HG02610 (cell line): ENCODE data around the gene ACMSD.
A peak's percentile ranks its signal among the peaks of the same experiment; 100 is the strongest.
"Not testable (repeated sequence)": the region's sequence is repeated elsewhere in the genome, so short reads cannot be mapped to it uniquely, and the experiment has no call there.

Experiments
- ATAC-seq: cut with Tn5 transposase; IDR thresholded peaks from one replicate; pipeline ENCODE4 v1.9.1; 2021; ENCODE audit warnings: mild to moderate bottlenecking, moderate library complexity; ENCODE audit not compliant: unreplicated experiment

Gene ACMSD

DNA sequence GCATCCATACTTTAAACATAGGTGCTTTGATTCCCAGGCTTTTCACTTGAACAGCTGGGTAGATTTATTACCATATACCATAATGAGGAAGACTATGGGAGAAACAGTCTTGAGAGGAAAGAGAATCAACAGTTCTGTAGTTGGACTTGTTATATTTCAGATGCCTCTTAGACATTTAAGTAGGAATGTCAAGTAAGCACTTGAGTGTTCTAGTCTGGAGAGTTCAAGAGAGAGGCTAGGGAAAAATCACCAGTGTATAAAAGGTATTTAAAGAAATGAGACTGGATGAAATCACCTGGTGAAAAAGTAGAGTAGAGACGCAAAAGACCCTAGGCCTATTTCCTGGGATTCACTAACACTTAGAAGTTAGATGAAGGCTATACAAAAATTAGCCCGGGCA lies 66.8 kb downstream of the ACMSD start:
- no peak for ATAC-seq

DNA sequence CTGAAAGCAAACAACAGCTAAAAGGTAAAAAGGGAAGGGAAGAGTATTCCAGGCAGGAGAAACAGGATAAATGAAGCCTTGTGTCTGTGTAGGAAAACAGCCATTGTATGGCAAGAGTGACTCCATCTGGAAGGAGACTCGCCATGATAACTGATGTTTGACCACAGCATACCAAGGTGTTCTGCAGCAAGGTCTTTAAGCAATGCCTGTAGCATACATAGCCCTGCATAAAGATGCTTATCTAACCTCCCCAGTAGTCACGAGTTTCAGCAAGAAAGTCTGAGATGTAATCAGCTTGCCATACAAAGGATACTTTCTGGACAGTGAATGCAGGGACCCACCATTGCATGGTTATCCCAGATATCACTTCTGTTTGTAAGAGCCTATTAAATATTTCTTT lies 68.3 kb downstream of the ACMSD start:
- no peak for ATAC-seq

DNA sequence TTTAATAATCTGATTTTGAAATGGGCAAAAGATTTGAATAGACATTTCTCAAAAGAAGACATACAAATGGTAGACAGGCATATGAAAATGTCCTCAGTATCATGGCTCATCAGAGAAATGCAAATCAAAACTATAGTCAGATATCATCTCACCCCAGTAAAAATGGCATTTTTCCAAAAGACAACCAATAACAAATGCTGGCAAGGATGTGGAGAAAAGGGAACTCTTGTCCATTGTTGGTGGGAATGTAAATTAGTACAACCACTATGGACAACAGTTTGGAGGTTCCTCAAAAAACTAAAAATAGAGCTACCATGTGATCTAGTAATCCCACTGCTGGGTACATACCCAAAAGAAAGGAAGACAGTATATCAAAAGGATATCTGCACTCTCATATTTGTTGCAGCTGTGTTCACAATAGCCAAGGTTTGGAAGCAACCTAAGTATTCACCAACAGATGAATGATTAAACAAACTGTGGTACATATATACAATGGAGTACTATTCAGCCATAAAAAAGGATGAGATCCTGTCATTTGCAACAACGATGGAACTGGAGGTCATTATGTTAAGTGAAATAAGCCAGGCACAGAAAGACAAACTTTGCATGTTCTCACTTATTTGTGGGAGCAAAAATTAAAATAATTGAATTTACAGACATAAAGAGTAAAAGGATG lies 69.2 kb downstream of the ACMSD start:
- not testable (repeated sequence) for ATAC-seq

DNA sequence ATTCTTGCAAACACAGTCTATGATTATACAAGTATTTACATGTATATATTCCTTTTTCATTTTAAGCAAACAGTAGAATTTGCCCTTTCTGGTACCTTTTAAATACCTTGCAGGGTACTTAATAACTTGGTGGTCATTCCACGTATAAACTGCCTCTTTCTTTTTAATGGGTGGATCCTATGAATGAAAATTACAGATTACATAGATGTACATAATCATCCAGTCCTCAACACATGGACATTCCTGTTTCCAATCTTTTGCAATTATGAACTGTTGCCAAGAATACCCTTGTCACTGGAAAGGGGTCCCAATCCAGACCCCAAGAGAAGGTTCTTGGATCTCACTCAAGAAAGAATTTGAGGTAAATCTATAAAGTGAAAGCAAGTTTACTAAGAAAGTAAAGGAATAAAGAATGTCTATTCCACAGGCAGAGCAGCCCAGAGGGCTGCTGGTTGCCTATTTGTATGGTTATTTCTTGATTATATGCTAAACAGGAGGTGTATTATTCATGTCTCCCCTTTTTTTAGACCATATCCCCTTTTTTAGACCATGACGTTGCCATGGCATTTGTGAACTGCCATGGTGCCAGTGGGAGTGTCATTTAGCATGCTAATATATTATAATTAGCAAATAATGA lies 72.5 kb downstream of the ACMSD start:
- no peak for ATAC-seq

DNA sequence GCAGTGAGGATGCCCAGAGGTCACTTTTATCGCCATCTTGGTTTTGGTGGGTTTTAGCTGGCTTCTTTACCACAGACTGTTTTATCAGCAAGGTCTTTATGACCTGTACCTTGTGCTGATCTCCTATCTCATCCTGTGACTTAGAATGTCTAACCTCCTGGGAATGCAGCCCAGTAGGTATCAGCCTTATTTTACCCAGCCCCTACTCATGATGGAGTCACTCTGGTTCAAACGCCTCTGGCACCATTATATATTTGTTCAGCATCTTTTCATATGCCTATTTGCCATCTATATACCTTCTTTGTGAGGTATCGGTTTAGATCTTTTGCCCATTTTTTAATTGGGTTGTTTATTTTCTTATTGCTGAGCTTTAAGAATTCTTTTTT lies 73.0 kb downstream of the ACMSD start:
- no peak for ATAC-seq

DNA sequence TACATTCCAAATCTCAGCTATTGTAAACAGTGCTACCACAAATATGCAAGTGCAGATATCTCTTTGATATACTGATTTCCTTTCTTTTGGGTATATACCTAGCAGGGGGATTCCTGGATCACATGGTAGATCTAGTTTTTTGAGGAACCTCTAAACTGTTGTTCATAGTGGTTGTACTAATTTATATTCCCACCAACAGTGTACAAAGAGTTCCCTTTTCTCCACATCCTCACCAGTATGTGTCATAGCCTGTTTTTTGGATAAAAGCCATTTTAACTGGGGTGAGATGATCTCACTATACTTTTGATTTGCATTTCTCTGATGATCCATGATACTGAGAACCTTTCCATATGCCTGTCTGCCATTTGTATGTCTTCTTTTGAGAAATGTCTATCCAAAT lies 73.9 kb downstream of the ACMSD start:
- no peak for ATAC-seq

DNA sequence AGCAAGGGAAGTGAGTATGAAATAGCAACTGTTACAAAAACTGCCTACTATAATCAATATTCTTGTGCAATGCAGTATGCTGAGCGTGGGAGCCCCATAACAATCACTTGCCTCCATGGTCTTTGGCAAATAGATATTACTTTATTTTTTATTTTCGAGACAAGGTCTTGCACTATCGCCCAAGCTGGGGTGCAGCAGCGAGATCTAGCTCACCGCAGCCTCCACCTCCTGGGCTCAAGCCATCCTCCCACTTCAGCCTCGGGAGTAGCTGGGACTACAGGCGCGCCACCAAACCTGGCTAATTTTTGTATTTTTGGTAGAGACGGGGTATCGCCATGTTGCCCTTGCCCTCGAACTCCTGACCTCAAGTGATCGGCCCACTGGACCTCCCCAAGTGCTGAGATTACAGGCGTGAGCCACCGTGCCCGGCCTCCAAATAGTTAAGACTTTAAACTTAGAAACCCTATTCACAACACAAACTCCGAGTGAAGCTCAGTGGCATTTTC lies 79.0 kb downstream of the ACMSD start:
- no peak for ATAC-seq

DNA sequence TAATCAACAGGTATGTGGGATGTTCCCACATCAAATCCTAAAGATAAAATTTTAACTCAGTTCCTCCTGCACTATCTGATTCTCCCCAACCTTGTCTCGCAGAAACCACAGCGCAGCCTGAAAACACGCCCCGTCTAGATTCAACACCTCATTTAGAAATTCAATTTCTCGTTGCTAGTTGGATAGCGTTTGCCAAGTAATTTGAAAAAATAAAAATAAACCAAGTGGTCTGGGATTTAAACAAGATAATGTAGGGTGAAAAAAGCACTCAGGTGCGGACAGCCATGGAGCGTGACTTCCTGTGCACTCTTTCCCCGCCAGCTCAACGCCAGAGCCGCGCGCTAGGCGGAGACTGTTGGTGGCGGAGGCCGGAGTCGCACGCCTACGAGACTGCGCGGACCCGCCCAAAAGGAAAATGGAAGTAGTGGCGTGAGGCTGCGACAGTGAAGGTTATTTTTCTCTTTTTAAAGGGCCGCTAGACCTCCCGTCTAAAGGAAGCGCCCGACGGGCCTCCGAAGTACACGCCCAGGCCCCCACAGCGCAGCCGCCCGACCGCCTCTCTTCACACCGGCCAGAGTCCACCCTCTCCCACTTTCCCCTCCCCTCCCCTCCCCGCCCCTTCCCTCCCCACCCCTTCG lies 79.6 kb downstream of the ACMSD start:
- ATAC-seq, result peak; percentile 82

DNA sequence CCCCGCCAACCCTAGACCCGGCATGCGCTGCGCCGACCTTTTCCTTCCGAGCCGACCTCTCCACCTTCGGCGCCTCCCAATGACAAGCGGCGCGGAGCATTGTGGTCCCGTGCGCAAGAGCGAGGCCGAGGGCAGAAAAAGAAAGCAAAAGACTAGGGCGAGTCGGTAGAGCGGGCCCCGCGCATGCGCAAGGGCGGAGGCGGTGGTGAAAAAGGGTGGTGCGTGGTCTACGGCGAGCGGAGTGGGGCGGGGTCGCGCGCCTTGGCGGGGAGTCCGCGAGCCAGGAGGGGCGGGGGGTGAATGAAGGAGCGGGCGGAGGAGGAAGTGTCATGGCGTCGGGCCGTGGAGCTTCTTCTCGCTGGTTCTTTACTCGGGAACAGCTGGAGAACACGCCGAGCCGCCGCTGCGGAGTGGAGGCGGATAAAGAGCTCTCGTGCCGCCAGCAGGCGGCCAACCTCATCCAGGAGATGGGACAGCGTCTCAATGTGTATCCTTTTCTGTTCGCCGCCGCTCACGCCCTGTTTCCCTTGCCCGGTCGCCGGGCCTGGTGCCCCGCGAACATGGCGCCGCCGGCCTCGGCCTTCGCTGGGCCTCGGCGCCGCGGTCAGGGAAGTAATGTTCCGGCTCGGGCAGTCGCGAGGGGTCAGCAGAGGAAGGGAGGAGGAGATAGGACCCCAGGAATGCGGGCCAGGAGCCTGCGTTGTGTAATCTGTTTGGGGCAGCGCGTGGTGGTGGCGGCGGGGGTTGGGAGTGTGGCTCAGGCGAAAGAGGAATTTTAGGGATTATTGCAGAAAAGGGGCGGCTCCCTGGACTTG lies 80.3 kb downstream of the ACMSD start, which contains the start of gene CCNT2:
TSS of gene CCNT2 (plus strand) at position 297 of the 815 bp plus-strand sequence. CDS start at position 330, 33 bp downstream.
- ATAC-seq, result peak; percentile 87

DNA sequence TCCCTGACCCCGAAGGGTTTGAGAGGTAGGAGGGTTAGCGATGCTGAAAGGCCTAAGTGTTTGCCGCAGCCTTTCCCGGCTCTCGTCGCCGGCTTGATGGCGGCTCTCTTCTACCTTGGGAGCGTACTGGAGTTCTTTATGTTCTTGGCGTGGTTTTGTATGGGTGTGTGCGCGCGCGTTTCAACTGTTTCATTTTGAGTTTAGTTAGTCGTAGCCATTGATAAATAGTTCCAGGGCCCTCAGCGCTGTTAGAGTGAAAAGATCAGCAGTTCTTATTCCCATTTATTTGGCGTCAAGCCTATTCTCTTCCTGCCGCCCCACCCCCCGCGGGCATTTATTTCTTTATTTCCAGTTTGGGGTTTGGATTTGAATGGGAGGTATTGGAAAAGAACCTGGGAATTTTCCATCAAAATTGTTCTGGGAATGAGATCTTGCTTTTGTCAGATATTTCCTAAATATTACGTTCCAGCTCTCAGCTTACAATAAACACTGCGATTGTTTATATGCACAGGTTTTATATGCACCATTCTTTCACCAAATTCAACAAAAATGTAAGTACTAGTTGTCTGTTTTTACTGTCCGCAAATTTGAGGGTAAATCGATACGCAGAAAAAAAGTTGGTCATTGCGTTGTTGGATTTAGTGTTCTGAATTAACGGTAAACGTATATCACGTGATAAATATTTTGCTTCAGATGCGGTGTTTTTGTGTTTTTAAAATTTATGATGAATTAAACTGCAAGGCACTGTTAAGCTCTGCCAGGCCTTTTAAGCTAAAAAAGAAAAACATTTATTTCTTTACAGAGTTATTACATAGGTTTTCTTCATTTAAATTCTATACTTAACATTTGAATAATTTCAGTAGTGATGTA lies 81.2 kb downstream of the ACMSD start:
- ATAC-seq, result peak; percentile 6

DNA sequence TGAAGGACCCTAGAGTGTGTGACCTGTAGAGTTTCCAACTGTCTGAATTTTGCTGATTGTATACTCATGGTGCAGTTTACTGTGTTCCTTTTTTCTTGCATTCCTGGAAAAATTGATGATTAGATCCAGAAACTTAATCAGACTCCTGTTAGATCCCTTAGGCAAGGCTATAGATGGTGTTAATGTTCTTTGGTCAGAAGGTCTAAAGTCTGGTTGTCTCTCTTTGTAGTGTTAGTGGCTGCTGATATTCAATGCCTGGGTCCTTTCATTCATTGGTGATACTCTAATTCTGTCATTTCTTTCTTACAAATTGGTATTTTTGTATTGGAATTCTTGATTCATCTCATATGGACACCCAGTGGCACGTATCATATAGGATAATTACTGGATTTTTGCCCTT lies 86.5 kb downstream of the ACMSD start:
- no peak for ATAC-seq

DNA sequence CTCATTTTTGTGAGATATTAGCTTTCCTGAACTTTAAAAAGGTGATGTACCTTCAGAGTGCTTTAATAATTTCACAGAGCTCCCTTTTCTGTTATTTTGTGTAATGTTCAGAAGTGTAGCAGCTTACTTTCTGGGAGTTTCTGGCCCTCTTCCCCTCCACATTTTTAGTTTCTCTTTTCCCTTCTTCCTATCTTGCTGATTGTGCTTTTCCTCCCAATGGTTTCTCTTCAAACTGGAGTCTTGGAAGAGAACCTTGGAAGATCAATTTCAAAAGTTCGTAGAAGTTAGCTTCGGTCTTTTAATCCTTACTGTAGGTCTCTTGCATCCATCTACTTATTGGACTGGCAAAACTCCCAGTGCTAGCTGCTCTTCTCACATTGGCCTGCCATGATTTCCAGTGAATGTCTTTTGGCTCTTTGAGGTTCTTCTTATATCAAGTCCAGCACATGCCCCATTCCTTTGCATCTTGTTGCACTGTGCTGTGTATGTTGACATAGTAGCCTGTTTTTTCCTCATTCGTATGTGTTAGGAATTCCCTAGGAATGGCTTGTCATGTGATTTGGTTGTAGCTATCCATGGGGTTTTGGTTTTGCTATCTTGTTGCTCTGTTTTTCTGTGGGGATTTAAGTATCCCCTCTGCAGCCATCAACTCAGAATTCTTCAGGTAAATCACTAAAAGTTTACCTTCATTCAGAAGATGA lies 88.0 kb downstream of the ACMSD start:
- ATAC-seq, result no peak

DNA sequence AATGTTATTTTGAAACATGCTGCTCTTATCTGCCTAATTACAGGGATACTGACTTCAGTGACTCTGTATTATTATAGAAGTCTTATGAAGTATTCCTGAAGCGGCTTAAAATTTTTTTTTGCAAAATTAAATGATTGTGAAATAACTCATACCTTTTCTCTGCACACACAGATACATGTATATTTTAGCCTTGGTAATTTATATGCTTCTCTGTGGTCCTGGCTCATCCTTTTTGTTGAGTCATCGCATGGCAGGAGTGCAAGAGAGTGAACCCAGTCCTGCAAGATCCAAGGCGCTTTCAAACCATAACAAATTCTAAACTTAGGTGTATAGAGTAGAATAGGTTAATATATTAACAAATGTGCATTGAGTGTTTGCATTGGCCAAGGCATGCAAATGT lies 88.8 kb downstream of the ACMSD start:
- no peak for ATAC-seq

DNA sequence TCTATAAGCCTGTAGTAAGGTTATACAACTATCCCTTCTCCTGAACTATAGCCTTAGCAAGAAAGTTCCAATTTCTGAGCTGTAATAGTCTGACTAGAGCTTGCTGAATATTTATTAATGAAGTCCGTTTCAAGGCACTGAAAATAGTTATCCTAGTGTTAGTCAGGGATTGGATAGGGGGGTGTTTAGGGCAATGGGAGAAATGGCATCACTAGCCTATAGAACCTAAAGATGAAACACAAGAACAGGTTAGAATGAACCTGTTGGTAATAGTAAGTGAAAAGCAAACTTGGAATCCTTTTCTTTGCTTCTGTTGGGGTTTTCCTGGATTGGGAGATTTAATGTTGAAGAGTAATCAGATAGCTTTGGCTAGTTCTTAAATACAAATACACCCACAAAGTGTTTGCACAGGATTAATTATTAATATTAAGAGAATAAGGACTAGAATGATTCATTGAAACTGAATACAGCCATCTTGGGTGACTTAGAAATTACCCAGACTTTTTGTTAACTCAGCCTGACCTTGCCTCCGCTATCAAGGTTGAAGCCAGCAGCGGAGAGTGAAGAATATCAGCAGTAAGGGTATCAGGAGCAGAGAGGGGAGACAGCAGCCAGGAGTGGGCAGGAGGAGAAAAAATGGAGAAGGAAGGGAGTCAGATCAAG lies 94.6 kb downstream of the ACMSD start:
- no peak for ATAC-seq

DNA sequence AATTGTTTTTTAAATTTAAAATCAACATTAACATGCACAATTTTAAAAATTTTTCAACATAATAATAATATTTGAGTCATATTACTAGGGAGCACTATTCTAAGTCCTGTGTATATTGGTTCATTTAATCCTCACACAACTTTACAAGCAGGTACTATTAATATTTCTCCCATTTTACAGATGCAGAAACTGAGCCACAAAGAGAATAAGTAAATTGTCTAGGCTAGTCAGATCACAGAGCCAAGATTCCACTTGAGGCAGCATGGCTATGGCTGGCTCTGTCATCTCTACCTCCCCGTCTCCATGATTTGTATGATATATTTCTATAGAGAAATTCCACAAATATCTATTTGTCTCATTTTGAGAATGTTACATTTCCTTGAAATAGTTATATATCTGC lies 95.3 kb downstream of the ACMSD start:
- ATAC-seq, result no peak

DNA sequence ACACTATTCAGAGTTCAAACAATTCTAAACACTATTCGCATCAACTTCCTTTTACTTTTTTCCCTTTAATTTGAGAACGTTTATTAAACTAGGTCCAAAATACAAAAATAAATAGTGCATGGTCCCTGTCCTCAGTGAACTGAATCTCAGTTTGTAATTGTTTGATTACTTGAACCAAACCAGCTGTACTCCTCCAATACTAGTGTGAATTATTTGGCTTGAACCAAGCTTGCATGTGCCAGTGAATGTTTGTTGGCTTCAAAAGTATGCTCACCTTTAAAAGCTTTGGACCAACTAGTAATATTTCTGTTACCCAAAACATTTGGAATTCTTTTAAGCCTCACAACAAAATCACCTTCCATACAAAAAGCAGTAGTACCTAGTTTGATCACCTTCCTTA lies 95.7 kb downstream of the ACMSD start:
- ATAC-seq, result no peak

DNA sequence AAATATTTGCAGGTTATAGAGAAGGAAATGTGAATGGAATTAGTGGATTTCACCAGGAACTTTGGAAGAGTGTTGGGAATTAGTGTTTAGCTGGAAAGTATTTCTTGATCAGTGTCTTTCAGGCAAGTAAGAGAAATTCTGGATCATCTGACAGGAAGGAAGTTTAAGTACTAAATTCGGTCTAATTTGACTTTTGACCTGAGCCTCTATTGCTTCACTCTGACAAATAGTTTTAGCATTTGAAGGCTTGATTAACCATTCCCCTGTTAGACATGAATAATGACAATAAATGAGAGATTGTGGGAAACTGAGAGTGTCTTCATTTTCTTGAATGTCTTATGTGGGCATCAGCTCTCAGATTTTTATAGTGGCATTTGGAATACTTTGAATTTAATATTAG lies 96.2 kb downstream of the ACMSD start:
- no peak for ATAC-seq

DNA sequence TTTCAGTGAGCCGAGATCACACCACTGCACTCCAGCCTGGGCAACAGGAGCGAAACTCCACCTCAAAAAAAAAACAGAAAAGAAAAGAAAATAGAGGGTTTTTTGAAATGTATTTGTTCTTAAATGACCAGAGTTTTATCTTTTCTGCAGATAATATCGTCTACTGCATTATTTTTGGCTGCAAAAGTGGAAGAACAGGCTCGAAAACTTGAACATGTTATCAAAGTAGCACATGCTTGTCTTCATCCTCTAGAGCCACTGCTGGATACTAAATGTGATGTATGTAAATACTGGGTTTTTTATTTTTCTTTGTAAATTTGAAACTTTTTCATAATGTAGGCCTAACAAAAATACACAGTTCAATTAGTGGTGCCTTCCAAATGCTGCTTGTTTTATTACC lies 98.3 kb downstream of the ACMSD start:
- ATAC-seq, result no peak

DNA sequence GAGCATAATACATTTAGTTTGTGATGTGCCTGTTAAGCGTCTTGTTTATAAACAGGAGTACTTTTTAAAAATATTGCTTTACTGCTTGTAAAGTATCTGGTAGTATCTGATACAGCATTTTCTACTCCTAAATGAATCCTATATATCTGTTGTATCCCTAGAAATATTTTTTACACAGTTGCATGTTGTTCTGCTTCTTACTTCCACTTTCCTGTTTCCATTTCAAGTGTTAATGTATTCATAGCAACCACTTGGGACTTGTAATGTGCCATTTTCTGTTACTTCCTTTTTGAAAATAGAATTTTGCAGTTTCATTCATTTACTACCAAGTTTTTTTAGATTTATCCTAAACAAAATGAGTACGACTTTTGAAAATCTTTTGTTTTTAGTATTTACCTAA lies 105.1 kb downstream of the ACMSD start:
- peak; percentile 76 for ATAC-seq
